Cardiac muscle cell (in vitro differentiated cells and primary cell): Measurements from ENCODE around the gene CFAP61. TPM values are rescaled to one million over a fixed set of nuclear protein-coding genes. Genes with fewer than 3 reads are reported as not detected.

Source experiments
- DNase-seq, 2 donors: peaks; one replicate each; pipeline versions ENCODE4 v3.0.0 to v3.0.0-alpha.2; 2010 to 2017; ENCODE audit warnings: low read depth in 1 of 2, low spot score in 1 of 2
- H3K27ac ChIP-seq: fragments of 200-600 bp; sonication (generic); 2 replicates; pipeline ENCODE4 v1.5.1; 2016
- H3K27me3 ChIP-seq: fragments of 200-600 bp; sonication (generic); 2 replicates; pipeline ENCODE4 v1.6.0; 2016; ENCODE audit warnings: control low read depth
- H3K36me3 ChIP-seq: fragments of 200-600 bp; sonication (generic); 2 replicates; pipeline ENCODE4 v1.5.1; 2016; ENCODE audit warnings: control low read depth
- H3K4me1 ChIP-seq: fragments of 200-600 bp; sonication (generic); 2 replicates; pipeline ENCODE4 v1.8.1; 2017; ENCODE audit warnings: low read depth, mild to moderate bottlenecking, mixed run types
- H3K4me3 ChIP-seq: fragments of 200-600 bp; sonication (generic); 2 replicates; pipeline ENCODE4 v1.5.1; 2016; ENCODE audit warnings: mild to moderate bottlenecking
- H3K9me3 ChIP-seq: fragments of 200-600 bp; sonication (generic); 2 replicates; pipeline ENCODE4 v1.5.1; 2017; ENCODE audit warnings: low read depth, mild to moderate bottlenecking, control low read depth
- polyA plus RNA-seq: library from polyadenylated mRNA; unstranded; fragments of >200 nt; fragmentation: Nextera tagmentation; extraction: Ambion mirVana; gene quantifications from 2 replicates; pipeline ENCODE4 v1.2.1, GENCODE V29; 2016
- total RNA-seq: library from RNA; depleted of rRNA; stranded (reverse); fragments of >200 nt; gene quantifications from 2 replicates; pipeline ENCODE4 v1.2.3, GENCODE V29; 2016
- TF ChIP-seq, protein P1 (sequence below): IDR thresholded peaks from 2 replicates; pipeline ENCODE4 v1.5.1; 2012; ENCODE audit warnings: low read depth, mild to moderate bottlenecking, low read length

Gene CFAP61
- total and polyA plus RNA-seq, 2 experiments from 2014 or later = 0.44 TPM; not detected in 1

- no peak overlapping the region for H3K4me3 ChIP-seq
- H3K4me1 ChIP-seq = no peaks in the 10 kb centered on the region
- H3K36me3 ChIP-seq = no peaks in the 10 kb centered on the region
- no peaks in the 10 kb centered on the region for H3K27me3 ChIP-seq
- no peak for DNase-seq
- H3K27ac ChIP-seq = no peak overlapping the region
- no peaks in the 10 kb centered on the region for H3K9me3 ChIP-seq
- TF ChIP-seq, protein P1, sequence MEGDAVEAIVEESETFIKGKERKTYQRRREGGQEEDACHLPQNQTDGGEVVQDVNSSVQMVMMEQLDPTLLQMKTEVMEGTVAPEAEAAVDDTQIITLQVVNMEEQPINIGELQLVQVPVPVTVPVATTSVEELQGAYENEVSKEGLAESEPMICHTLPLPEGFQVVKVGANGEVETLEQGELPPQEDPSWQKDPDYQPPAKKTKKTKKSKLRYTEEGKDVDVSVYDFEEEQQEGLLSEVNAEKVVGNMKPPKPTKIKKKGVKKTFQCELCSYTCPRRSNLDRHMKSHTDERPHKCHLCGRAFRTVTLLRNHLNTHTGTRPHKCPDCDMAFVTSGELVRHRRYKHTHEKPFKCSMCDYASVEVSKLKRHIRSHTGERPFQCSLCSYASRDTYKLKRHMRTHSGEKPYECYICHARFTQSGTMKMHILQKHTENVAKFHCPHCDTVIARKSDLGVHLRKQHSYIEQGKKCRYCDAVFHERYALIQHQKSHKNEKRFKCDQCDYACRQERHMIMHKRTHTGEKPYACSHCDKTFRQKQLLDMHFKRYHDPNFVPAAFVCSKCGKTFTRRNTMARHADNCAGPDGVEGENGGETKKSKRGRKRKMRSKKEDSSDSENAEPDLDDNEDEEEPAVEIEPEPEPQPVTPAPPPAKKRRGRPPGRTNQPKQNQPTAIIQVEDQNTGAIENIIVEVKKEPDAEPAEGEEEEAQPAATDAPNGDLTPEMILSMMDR = no peak
Measured at GRCh38 chr20:20150241-20150640, 97.9 kb downstream of the CFAP61 start.

- no peak overlapping the region for H3K27ac ChIP-seq
- no peaks in the 10 kb centered on the region for H3K4me1 ChIP-seq
- H3K4me3 ChIP-seq = no peak overlapping the region
- H3K9me3 ChIP-seq = no peaks in the 10 kb centered on the region
- no peaks in the 10 kb centered on the region for H3K36me3 ChIP-seq
- DNase-seq = no peak
- no peaks in the 10 kb centered on the region for H3K27me3 ChIP-seq
- TF ChIP-seq, protein P1 = no peak
Measured at GRCh38 chr20:20160520-20160919, 108.2 kb downstream of the CFAP61 start.

DNA sequence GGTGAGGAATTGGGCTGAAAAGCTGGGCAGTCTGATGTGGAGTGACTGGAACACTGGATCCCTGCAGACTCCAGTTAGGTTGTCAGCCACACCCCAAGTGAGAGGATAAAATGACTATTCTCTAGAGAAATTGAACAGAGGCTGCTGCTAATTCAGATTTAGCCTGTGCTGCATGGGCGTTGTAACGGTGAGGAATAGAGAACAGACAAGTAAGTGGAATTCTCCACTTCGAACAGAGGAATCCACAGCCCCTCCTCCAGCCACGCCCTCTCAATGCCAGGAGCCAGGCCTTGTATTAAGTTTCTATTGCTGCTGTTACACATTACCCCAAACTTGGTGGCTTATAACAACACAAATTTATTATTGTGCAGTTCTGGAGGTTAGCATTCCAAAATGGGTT lies 109.3 kb downstream of the CFAP61 start:
- Histone ChIP-seq H3K9me3 (no peaks in the 10 kb centered on the region), H3K36me3 (no peaks in the 10 kb centered on the region), H3K27ac (no peak overlapping the region), H3K27me3 (no peaks in the 10 kb centered on the region), H3K4me1 (no peaks in the 10 kb centered on the region), H3K4me3 (no peak overlapping the region)
- TF ChIP-seq, protein P1 = no peak
- DNase-seq = no peak

GRCh38 chr20:20167698-20168097 lies 115.4 kb downstream of the CFAP61 start:
- TF ChIP-seq, protein P1 = no peak
- Histone ChIP-seq H3K4me1 (no peaks in the 10 kb centered on the region), H3K4me3 (no peak overlapping the region), H3K27me3 (no peaks in the 10 kb centered on the region), H3K27ac (no peak overlapping the region), H3K9me3 (no peaks in the 10 kb centered on the region), H3K36me3 (no peaks in the 10 kb centered on the region)
- DNase-seq = no peak

DNA sequence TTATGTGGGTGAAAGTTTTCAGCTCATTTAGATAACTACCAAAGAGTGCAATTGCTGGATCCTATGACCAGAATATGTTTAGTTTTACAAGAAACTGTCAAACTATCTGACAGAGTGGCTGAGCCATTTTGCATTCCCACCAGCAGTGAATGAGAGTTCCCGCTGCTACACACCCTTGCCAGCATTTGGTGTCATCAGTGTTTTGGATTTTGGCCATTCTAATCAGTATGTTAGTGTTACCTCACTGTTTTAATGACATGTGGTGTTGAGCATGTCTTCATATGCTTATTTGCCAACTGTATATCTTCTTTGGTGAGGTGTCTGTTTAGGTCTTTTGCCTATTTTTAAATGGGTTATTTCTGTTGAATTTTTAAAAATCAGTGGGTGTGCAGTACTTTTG lies 120.9 kb downstream of the CFAP61 start:
- H3K4me3 ChIP-seq = no peak overlapping the region
- H3K27ac ChIP-seq = no peak overlapping the region
- no peaks in the 10 kb centered on the region for H3K27me3 ChIP-seq
- H3K9me3 ChIP-seq = no peaks in the 10 kb centered on the region
- TF ChIP-seq, protein P1 = no peak
- H3K36me3 ChIP-seq = no peaks in the 10 kb centered on the region
- H3K4me1 ChIP-seq = no peaks in the 10 kb centered on the region
- no peak for DNase-seq
